Measurements from ENCODE around the gene PRPF38B.

DNA sequence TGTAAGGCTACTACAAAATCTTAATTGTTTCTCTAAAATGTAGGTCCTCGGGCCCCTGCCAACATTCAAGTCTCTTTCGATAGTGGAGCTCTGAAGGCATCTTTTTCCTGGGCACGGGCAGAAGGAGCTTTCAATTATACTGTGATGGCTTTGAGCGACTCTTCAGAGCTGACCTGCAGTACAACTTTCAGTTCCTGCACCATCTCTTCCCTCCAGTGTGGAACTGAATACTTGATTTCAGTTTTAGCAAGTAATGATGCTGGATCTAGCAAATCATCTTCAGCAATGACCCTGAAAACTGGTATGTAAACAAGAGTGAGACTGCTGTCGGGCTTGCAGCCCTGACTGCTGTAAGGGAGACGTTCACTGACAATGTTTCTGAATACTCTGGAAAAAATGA is 30.2 kb downstream of the PRPF38B start:
- TF ChIP-seq GATA2 (IDR thresholded peaks at IDR 0.05; ENCODE audit: low read depth, low read length) (no peak), GATA3 (IDR thresholded peaks at IDR 0.05; ENCODE audit: low read depth, low read length) (no peak)
